PFSK-1 (cell line): ENCODE results near the gene S100A12.

Source experiments
- FOXP2 ChIP-seq: optimal IDR thresholded peaks from 2 replicates; pipeline ENCODE3; 2011; ENCODE audit warnings: borderline replicate concordance, control low read depth, inconsistent platforms; ENCODE audit not compliant: insufficient read depth; ENCODE audit errors: extremely low read length, extremely low read depth
- POLR2AphosphoS5 ChIP-seq: IDR thresholded peaks from 2 replicates; pipeline ENCODE4 v1.6.1; 2012; ENCODE audit warnings: low read depth, mild to moderate bottlenecking, control low read depth, low read length, moderate library complexity
- REST ChIP-seq, 2 experiments: IDR thresholded peaks; 2 replicates each; pipeline versions ENCODE4 v1.6.1 to v1.8.0; 2011 to 2012; ENCODE audit warnings: low read depth in 2 of 2, low read length in 2 of 2, control low read depth in 1 of 2, inconsistent platforms in 1 of 2, mild to moderate bottlenecking in 1 of 2, moderate library complexity in 1 of 2; ENCODE audit not compliant: insufficient read depth in 1 of 2
- SIN3A ChIP-seq: IDR thresholded peaks from 2 replicates; pipeline ENCODE4 v1.6.1; 2012; ENCODE audit warnings: mild to moderate bottlenecking, low read length, moderate library complexity, borderline replicate concordance; ENCODE audit not compliant: insufficient read depth
- TAF1 ChIP-seq: IDR thresholded peaks from 2 replicates; pipeline ENCODE4 v1.6.1; 2012; ENCODE audit warnings: low read length, control low read depth, borderline replicate concordance; ENCODE audit not compliant: insufficient read depth

Gene S100A12

GRCh38 chr1:153359241-153359640, 16.2 kb downstream of the S100A12 start:
- TF ChIP-seq TAF1 (no peak), FOXP2 (no peak), POLR2AphosphoS5 (no peak)

- TF ChIP-seq TAF1 (no peak), FOXP2 (no peak), REST (IDR thresholded peaks at IDR 0.05; ENCODE audit: insufficient read depth in 1 of 2, low read depth in 2 of 2, low read length in 2 of 2) (no peak), POLR2AphosphoS5 (no peak)
Measured at GRCh38 chr1:153358691-153358975, 16.8 kb downstream of the S100A12 start.

GRCh38 chr1:153357853-153358690, 17.3 kb downstream of the S100A12 start, which contains the start of gene S100A9:
S100A9 (plus strand) TSS chr1:153357854; CDS start chr1:153358284, 430 bp downstream.
- no peak for TF ChIP-seq POLR2AphosphoS5

GRCh38 chr1:153357076-153357852, 18.2 kb downstream of the S100A12 start:
- TF ChIP-seq REST (IDR thresholded peaks at IDR 0.05; ENCODE audit: insufficient read depth in 1 of 2, low read depth in 2 of 2, low read length in 2 of 2): no peak
- no peak for TF ChIP-seq TAF1
- TF ChIP-seq POLR2AphosphoS5: no peak
- no peak for TF ChIP-seq SIN3A
- no peak for TF ChIP-seq FOXP2

- TF ChIP-seq REST (IDR thresholded peaks at IDR 0.05; ENCODE audit: insufficient read depth in 1 of 2, low read depth in 2 of 2, low read length in 2 of 2) (no peak), SIN3A (no peak), TAF1 (no peak), FOXP2 (no peak)
Measured at GRCh38 chr1:153356392-153357075, 18.9 kb downstream of the S100A12 start.

GRCh38 chr1:153355445-153356071, 19.9 kb downstream of the S100A12 start:
- no peak for TF ChIP-seq SIN3A
